Type B pancreatic cell (in vitro differentiated cells): ENCODE results near the gene GABRB3. TPM values are rescaled to one million over a fixed set of nuclear protein-coding genes. Genes with fewer than 3 reads are reported as not detected.

ENCODE experiments used
- DNase-seq: peaks from one replicate; pipeline ENCODE4 v3.0.0; 2021; ENCODE audit warnings: mixed read lengths; ENCODE audit not compliant: unreplicated experiment; ENCODE audit errors: extremely low spot score
- H3K27ac Mint-ChIP-seq: 2 replicates; pipeline ENCODE4 v1.8.0; 2021; ENCODE audit warnings: mild to moderate bottlenecking, mixed read lengths
- H3K27me3 Mint-ChIP-seq: 2 replicates; pipeline ENCODE4 v1.8.0; 2021; ENCODE audit warnings: mixed read lengths
- H3K36me3 Mint-ChIP-seq: 2 replicates; pipeline ENCODE4 v1.8.0; 2021; ENCODE audit warnings: mixed read lengths
- H3K4me1 Mint-ChIP-seq: one replicate; pipeline ENCODE4 v1.8.0; 2021; ENCODE audit warnings: mixed read lengths; ENCODE audit not compliant: unreplicated experiment
- H3K4me3 Mint-ChIP-seq: 2 replicates; pipeline ENCODE4 v1.8.0; 2021; ENCODE audit warnings: mild to moderate bottlenecking, mixed read lengths
- H3K9me3 Mint-ChIP-seq: 2 replicates; pipeline ENCODE4 v1.8.0; 2021; ENCODE audit warnings: mixed read lengths
- total RNA-seq: library from RNA; stranded (reverse); gene quantifications from 2 replicates; pipeline ENCODE4 v1.2.1, GENCODE V29; 2021; ENCODE audit warnings: low replicate concordance
- TF ChIP-seq, protein P1 (sequence below): fragments of 200-600 bp; sonication (generic); conservative IDR thresholded peaks from 2 replicates; pipeline ENCODE4 v1.5.0; 2021; ENCODE audit warnings: antibody characterized with exemption, mild to moderate bottlenecking

GABRB3 gene
- total RNA-seq, 1 donor from 2014 or later, result 28.5 TPM

DNA sequence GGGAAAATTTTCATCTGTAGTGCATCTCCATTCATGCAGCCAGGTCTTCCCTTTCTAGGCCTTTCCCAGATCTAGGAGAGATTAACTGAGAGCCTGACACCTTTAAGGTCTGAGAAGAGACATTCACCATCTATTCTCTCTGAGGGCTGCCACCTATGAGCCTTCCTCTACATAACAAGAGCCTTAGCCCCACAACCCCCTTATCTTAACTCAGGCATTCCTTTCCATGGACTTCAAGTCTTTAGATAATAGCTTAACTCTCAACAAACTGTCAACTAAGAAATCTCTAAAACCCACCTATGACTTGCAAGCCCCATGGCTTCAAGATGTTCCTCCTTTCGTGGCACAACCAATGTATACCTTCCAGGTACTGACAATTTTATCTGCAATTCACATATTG lies 121.0 kb downstream of the GABRB3 start:
- H3K4me3 Mint-ChIP-seq, result no peak overlapping the region
- H3K9me3 Mint-ChIP-seq, result no peaks in the 10 kb centered on the region
- no peaks in the 10 kb centered on the region for H3K36me3 Mint-ChIP-seq
- DNase-seq, result no peak
- no peaks in the 10 kb centered on the region for H3K4me1 Mint-ChIP-seq
- H3K27me3 Mint-ChIP-seq, result no peaks in the 10 kb centered on the region
- TF ChIP-seq, protein P1, sequence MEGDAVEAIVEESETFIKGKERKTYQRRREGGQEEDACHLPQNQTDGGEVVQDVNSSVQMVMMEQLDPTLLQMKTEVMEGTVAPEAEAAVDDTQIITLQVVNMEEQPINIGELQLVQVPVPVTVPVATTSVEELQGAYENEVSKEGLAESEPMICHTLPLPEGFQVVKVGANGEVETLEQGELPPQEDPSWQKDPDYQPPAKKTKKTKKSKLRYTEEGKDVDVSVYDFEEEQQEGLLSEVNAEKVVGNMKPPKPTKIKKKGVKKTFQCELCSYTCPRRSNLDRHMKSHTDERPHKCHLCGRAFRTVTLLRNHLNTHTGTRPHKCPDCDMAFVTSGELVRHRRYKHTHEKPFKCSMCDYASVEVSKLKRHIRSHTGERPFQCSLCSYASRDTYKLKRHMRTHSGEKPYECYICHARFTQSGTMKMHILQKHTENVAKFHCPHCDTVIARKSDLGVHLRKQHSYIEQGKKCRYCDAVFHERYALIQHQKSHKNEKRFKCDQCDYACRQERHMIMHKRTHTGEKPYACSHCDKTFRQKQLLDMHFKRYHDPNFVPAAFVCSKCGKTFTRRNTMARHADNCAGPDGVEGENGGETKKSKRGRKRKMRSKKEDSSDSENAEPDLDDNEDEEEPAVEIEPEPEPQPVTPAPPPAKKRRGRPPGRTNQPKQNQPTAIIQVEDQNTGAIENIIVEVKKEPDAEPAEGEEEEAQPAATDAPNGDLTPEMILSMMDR, result no peak
- H3K27ac Mint-ChIP-seq, result no peak overlapping the region

DNA sequence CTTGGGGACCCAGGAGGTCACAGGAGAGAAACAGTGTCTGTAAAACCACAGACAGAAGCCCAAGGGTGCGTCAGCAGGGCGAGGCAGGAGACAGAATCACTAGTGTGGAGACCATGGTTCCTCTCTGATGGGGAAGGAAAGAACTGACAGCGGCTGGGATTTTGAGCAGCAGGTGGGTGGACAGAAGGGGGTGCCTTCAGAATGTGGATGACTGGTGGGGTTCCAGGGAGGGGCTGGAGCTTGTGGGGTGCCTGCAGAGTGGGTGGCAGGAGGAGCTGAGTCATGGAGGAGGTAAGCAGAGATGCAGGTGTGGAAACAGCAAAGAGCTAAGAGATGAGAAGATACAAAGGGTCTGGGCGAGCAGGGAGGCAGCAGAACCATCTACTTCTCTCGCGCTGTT lies 124.2 kb downstream of the GABRB3 start:
- no peaks in the 10 kb centered on the region for H3K9me3 Mint-ChIP-seq
- H3K36me3 Mint-ChIP-seq, result no peaks in the 10 kb centered on the region
- no peak for DNase-seq
- H3K27ac Mint-ChIP-seq, result no peak overlapping the region
- no peaks in the 10 kb centered on the region for H3K4me1 Mint-ChIP-seq
- no peak overlapping the region for H3K4me3 Mint-ChIP-seq
- no peaks in the 10 kb centered on the region for H3K27me3 Mint-ChIP-seq
- TF ChIP-seq, protein P1, result no peak

DNA sequence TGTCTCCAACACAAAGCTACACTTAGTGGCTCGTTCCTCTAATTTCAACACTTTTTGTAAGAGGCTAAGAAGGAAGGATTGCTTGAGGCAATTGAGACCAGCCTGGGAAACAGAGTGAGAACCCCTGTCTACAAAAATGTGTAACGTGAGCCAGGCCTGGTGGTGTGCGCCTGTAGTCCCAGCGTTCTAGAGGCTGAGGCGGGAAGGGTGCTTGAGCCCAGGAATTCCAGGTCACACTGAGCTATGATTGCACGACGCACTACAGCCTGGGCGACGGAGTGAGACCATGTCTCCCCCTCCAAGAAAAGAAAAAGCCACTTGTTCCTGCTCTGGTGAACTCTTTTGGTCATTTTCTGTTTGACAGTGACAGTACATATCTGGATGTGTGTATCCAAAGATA lies 127.9 kb downstream of the GABRB3 start:
- Mint-ChIP-seq H3K27me3 (no peaks in the 10 kb centered on the region), H3K9me3 (no peaks in the 10 kb centered on the region), H3K4me3 (no peak overlapping the region), H3K27ac (no peak overlapping the region), H3K36me3 (no peaks in the 10 kb centered on the region), H3K4me1 (no peaks in the 10 kb centered on the region)
- DNase-seq, result no peak
- TF ChIP-seq, protein P1, result no peak

DNA sequence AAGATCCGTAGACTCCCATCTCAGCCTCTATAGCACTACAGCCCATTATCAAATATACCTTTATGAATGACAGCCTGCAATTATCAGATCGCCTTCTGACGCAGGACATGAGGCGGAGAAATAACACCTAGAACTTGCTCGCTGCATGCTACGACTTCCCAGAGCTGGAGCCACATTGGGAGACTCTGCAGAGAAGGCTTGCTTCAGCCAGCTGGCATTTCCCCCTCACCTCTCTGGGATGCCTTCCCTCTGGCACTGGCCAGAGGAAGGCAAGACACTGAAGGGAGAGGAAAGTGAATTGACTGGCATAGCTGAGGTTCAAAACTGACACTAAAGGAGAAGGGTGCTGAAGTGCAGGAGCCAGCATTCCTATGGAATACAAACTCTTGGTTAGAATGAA lies 131.7 kb downstream of the GABRB3 start:
- Mint-ChIP-seq H3K27ac (no peak overlapping the region), H3K9me3 (no peaks in the 10 kb centered on the region), H3K4me3 (no peak overlapping the region), H3K4me1 (no peaks in the 10 kb centered on the region), H3K36me3 (no peaks in the 10 kb centered on the region), H3K27me3 (no peaks in the 10 kb centered on the region)
- no peak for DNase-seq
- TF ChIP-seq, protein P1, result no peak

DNA sequence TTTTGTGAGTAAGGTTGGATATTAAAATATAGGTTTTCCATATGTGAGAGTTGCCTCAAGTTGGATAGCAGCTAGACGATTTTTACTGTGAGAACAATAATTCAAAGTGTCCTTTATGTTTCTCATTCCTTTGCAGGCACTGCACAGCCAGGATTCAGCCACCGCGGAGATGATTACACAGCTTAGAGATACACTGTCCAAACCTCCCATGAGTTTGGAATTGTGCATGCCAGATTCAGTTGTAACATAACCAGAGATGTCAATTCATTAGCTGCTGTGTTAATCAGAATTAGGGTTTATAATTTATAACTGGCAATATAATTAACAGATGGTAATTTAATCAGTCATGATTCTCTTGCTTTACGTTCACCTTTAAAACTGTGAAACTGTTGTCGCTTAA lies 132.3 kb downstream of the GABRB3 start:
- TF ChIP-seq, protein P1, result no peak
- Mint-ChIP-seq H3K27ac (no peak overlapping the region), H3K4me3 (no peak overlapping the region), H3K9me3 (no peaks in the 10 kb centered on the region), H3K4me1 (no peaks in the 10 kb centered on the region), H3K36me3 (no peaks in the 10 kb centered on the region), H3K27me3 (no peaks in the 10 kb centered on the region)
- no peak for DNase-seq

DNA sequence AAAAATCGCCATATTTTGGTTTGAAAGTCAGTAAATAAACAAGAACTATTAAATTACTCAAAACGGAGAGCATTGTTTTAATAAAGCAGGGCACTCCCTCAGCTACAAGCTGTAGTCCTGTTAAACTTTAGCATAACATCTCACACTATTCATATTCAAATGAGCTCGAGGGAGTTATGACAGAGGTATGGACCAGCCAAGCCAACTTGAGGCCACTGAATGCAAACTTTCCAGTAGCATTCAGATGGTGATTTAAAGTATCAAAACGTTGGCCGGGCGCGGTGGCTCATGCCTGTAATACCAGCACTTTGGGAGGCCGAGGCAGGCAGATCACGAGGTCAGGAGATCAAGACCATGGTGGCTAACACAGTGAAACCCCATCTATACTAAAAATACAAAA lies 132.9 kb downstream of the GABRB3 start:
- Mint-ChIP-seq H3K27me3 (no peaks in the 10 kb centered on the region), H3K27ac (no peak overlapping the region), H3K4me3 (no peak overlapping the region), H3K4me1 (no peaks in the 10 kb centered on the region), H3K36me3 (no peaks in the 10 kb centered on the region), H3K9me3 (no peaks in the 10 kb centered on the region)
- no peak for DNase-seq
- TF ChIP-seq, protein P1, result no peak
